Hypothalamus (tissue), 51 donors: ENCODE measurements around the gene ARHGAP45.
"Not testable (repeated sequence)": the region's sequence is repeated elsewhere in the genome, so short reads cannot be mapped to it uniquely, and the experiment has no call there.

ENCODE experiments used
- DNase-seq, 51 donors: peaks; one replicate each; lab custom pipeline; 2025; lab: John Stamatoyannopoulos, UW

The ARHGAP45 gene

GRCh38 chr19:1066748-1067340 is at the start of gene ARHGAP45:
TSS of gene ARHGAP45 (plus strand) at chr19:1067167. CDS start at chr19:1067406, 239 bp downstream.
- peak in 1 of 51 donors; percentile 23 for DNase-seq

- no peak for DNase-seq
Observed at GRCh38 chr19:1017906-1018305, 49.1 kb upstream of the ARHGAP45 start.

GRCh38 chr19:1018393-1018792 is 48.6 kb upstream of the ARHGAP45 start:
- DNase-seq: no peak

GRCh38 chr19:1018932-1019615 is 47.9 kb upstream of the ARHGAP45 start:
- DNase-seq: no peak

GRCh38 chr19:1019616-1019961 is 47.4 kb upstream of the ARHGAP45 start:
- no peak for DNase-seq

- peak in 8 of 51 donors; percentile 24 to 51 (median 38) for DNase-seq
Observed at GRCh38 chr19:1019980-1020867, 46.7 kb upstream of the ARHGAP45 start.

GRCh38 chr19:1020868-1021425 is 46.0 kb upstream of the ARHGAP45 start, which contains the start of gene TMEM259:
TSS of gene TMEM259 (minus strand) at chr19:1021123. CDS start at chr19:1020996, 127 bp downstream.
- peak; percentile 39 to 98 (median 93) for DNase-seq

- not testable (repeated sequence) for DNase-seq
Observed at GRCh38 chr19:1023883-1024188, 43.1 kb upstream of the ARHGAP45 start.

- DNase-seq: not testable (repeated sequence)
Observed at GRCh38 chr19:1025080-1025479, 41.9 kb upstream of the ARHGAP45 start.

- DNase-seq: peak in 5 of 51 donors; percentile 9 to 51 (median 16)
Observed at GRCh38 chr19:1025960-1026782, 40.8 kb upstream of the ARHGAP45 start, which contains the start of gene CNN2. TSS of gene CNN2 (plus strand) at chr19:1026608. CDS start at chr19:1026662, 54 bp downstream.

GRCh38 chr19:1026783-1027649 is 40.0 kb upstream of the ARHGAP45 start:
- DNase-seq: no peak

GRCh38 chr19:1027650-1028061 is 39.3 kb upstream of the ARHGAP45 start:
- DNase-seq: no peak

- peak in 1 of 51 donors; percentile 9 for DNase-seq
Observed at GRCh38 chr19:1028062-1028926, 38.7 kb upstream of the ARHGAP45 start.

GRCh38 chr19:1032264-1032867 is 34.6 kb upstream of the ARHGAP45 start:
- no peak for DNase-seq

- no peak for DNase-seq
Observed at GRCh38 chr19:1035998-1036621, 30.9 kb upstream of the ARHGAP45 start.

- DNase-seq: no peak
Observed at GRCh38 chr19:1037621-1038064, 29.3 kb upstream of the ARHGAP45 start.

- DNase-seq: no peak
Observed at GRCh38 chr19:1038978-1039645, 27.9 kb upstream of the ARHGAP45 start.
